T47D (cell line): Measurements from ENCODE around the gene DMRT1.
"Not testable (repeated sequence)": the region's sequence is repeated elsewhere in the genome, so short reads cannot be mapped to it uniquely, and the experiment has no call there.

Source experiments
- DNase-seq, 2 experiments: peaks; one replicate each; pipeline versions ENCODE4 v3.0.0 to v3.0.0-alpha.2; 2011 to 2012; ENCODE audit warnings: low read depth in 1 of 2, low spot score in 1 of 2
- JUND ChIP-seq: IDR thresholded peaks from 2 replicates; pipeline ENCODE4 v1.6.1; 2012; ENCODE audit warnings: low read depth
- in situ Hi-C: cut with HindIII; loops from 2 replicates; pipeline ENCODE4 v1.10.0; 2016; ENCODE audit warnings: low sequenced_read_pairs, low pct_unique_long_range_greater_than_20kb

The DMRT1 gene

GRCh38 chr9:912776-913175 is 71.3 kb downstream of the DMRT1 start:
- no peak for TF ChIP-seq JUND
- in situ Hi-C loops: no loop called here
- DNase-seq: no peak

DNA sequence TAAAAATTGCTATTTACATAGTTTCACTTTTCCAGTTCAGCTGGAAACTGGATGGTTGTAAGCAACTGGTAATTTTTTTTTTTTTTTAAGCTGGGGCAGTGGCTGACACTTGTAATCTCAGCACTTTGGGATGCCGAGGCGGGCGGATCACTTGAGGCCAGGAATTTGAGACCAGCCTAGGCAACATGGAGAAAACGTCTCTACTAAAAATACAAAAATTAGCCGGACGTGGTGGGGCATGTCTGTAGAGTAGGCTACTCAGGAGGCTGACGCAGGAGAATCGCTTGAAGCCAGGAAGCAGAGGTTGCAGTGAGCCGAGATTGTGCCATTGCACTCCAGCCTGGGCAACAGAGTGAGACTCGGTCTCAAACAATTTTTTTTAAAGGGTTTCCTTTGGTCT is 72.0 kb downstream of the DMRT1 start:
- DNase-seq, in situ Hi-C loops: not testable (repeated sequence)

DNA sequence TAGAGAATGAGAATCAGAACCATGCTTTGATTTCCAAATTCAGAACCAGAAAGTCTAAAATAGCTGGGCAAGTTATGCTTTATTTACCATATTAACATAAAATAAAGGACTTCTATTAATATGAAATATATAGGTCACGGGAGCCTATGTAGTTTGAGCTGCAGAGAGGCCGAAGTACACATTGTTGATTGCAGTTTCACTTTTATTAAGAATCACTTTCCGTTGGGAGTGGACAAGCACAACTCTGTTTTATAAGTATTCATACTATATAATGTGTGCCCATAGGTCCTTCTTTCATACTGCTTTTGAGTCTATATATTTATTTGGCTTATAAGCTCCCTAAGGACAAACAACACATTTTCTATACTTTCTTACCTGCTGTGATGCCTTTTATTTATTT is 76.2 kb downstream of the DMRT1 start:
- in situ Hi-C loops: no loop called here
- no peak for TF ChIP-seq JUND
- no peak for DNase-seq

DNA sequence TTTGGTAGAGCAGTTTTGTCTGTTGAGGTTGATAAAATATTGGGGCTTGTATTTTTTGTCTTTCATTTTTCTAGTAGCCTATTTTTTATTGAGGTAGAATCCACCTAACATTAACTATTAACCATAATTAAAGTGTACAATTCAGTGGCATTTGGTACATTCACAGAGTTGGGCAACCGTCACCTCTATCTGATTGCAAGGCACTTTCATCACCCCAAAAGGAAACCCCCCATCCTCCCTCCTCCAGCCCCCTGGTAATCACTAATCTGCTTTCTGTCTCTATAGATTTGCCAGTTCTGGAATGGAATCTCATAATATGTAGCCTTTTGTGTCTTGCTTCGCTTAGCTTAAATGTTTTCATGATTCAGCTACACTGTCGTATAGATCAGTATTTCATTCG is 79.4 kb downstream of the DMRT1 start:
- in situ Hi-C loops: no loop called here
- DNase-seq: no peak

GRCh38 chr9:922171-922570 is 80.7 kb downstream of the DMRT1 start:
- no peak for TF ChIP-seq JUND
- no peak for DNase-seq
- in situ Hi-C loops: no loop called here

More for the DNA sequence above, 79.4 kb downstream of the DMRT1 start:
- TF ChIP-seq JUND: no peak

GRCh38 chr9:922731-923130 is 81.2 kb downstream of the DMRT1 start:
- TF ChIP-seq JUND: no peak

DNA sequence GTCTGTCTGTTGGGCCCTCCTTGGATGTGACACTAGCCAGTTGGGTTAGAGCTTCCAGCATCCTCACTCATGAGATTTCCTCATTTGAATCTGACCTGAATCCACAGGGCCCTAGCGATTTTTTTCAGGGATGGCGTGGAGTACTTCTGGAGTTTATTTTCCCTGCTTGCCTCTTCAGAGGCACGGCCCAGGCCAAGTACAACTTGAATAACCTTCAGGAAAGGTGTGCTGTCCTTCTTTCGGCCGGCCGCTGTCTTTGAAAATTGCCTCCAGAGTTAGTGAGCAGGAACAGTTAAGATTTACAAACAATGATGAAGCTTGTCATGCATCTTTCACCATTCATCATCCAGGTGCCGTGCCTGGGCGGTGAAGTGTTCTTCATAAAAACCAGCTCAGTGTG is 85.5 kb downstream of the DMRT1 start:
- in situ Hi-C loops: no loop called here
- no peak for DNase-seq
- TF ChIP-seq JUND: no peak

More at GRCh38 chr9:922731-923130, 81.2 kb downstream of the DMRT1 start:
- in situ Hi-C loops: no loop called here
- no peak for DNase-seq

- TF ChIP-seq JUND: no peak
- in situ Hi-C loops: no loop called here
Observed at GRCh38 chr9:928363-929042, 87.0 kb downstream of the DMRT1 start.

GRCh38 chr9:929719-930118 is 88.2 kb downstream of the DMRT1 start:
- TF ChIP-seq JUND: no peak
- DNase-seq: no peak
- in situ Hi-C loops: no loop called here

More at GRCh38 chr9:928363-929042, 87.0 kb downstream of the DMRT1 start:
- DNase-seq: peak in 1 of 2 experiments; percentile 48

DNA sequence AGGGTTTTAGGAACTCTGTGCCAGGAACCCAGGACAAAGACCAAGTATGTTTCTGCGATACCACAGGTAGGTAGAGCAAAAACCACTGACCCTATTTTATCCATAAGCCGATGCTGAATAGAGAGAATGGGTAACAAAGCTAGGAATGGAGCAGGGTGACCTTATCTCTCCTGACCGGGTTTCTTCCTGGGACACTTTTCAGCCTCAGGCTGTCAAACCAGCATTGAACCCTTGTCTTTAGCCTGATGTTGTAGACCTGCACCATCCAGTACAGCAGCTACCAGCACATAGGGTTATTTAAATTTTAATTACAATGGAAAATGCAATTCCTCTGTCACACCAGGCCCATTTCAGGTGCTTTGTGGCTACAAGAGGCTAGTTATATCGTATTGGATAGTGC is 91.9 kb downstream of the DMRT1 start:
- DNase-seq: no peak
- in situ Hi-C loops: no loop called here
- no peak for TF ChIP-seq JUND

DNA sequence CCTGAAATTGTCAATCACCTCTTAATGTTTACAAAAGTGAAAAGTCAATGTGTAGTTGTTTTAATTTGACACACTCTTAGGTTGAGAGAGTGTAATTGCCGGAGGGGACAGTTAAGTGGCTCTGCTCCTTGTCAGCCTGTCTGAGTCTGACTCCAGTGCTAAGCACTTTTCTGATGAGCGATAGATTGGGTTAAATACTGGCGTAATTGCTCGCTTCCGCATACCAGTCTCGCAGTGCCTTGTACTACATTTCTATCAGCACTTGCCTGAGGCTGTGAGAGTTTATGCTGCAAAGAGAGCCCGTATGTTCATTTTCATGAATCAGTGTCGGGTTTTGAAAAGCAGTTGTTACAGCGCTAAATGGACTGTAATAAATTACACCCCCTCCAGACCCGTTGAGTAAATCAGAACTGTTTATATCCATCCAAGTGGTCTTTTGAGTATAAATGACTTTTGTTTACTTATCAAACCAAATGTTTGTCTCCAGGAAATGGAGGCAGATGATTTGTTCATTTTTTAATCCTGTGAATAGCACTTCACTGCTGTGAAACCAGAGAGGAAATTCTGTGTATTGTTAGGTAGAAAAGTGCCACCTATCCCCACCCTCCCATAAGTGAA is 94.0 kb downstream of the DMRT1 start:
- DNase-seq: peak in 1 of 2 experiments; percentile 86
- TF ChIP-seq JUND: no peak
- in situ Hi-C loops: no loop called here

DNA sequence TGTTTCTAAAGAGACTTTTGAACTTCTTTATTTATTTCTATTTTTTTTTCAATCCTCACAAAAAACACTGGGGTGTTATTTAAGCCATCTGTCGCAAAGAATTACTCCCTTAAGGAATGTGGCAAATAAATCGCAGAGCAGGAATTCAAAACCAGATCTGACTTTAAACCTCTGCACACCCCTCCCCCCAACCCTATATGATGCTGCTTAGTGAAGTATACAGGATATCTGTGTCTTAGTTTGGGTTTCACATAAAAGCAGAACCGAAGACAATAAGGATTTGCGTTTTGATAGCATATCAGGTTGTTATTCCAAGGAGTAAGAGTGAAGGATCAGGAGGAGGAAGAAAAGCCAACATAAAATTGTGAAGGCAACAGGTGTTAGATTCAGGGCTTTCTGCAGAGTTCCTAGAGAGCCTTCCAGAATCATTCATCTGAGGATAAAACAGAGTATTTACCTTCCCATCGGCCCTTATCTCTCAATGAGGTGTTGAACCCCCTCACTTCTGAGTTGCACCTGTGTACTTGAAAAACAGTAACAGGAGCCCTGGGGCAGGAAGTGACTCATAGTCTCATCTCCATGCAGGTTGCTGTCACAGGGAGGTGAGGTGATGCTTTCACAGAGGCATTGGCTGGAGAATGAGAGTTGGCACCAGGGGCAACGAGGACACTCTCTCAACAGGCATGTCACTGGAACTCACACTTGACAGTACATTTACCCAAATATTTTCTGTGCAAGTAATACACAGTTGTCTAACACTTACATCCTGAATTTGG is 101.5 kb downstream of the DMRT1 start:
- in situ Hi-C loops: no loop called here
- no peak for DNase-seq
- TF ChIP-seq JUND: no peak

- TF ChIP-seq JUND: no peak
- no peak for DNase-seq
- in situ Hi-C loops: no loop called here
Observed at GRCh38 chr9:947985-948384, 106.5 kb downstream of the DMRT1 start.
